Stimulated activated CD4-positive, alpha-beta T cell treated with anti-CD3 and anti-CD28 coated beads, Interleukin-2, amount 100 ng/mL, for 24 hours (primary cell): ENCODE data around the gene CCDC81.

ENCODE experiments used
- DNase-seq, 2 donors: peaks; one replicate each; pipeline ENCODE4 v3.0.0-alpha.2; 2020

The CCDC81 gene

GRCh38 chr11:86442827-86443226 is 68.1 kb downstream of the CCDC81 start:
- no peak for DNase-seq

- no peak for DNase-seq
Observed at GRCh38 chr11:86443415-86443814, 68.7 kb downstream of the CCDC81 start.

- DNase-seq, result no peak
Observed at GRCh38 chr11:86444981-86445380, 70.3 kb downstream of the CCDC81 start.

- DNase-seq, result no peak
Observed at GRCh38 chr11:86446163-86446923, 71.7 kb downstream of the CCDC81 start.

- DNase-seq, result no peak
Observed at GRCh38 chr11:86446924-86447285, 72.2 kb downstream of the CCDC81 start.

- peak in 1 of 2 donors; percentile 26 for DNase-seq
Observed at GRCh38 chr11:86447763-86448480, 73.2 kb downstream of the CCDC81 start.

GRCh38 chr11:86449993-86450629 is 75.4 kb downstream of the CCDC81 start:
- no peak for DNase-seq

- DNase-seq, result no peak
Observed at GRCh38 chr11:86453290-86454030, 78.8 kb downstream of the CCDC81 start.

GRCh38 chr11:86456075-86456939 is 81.6 kb downstream of the CCDC81 start:
- DNase-seq, result peak; percentile 88 to 89

- DNase-seq, result no peak
Observed at GRCh38 chr11:86458294-86459001, 83.8 kb downstream of the CCDC81 start.

GRCh38 chr11:86459002-86459385 is 84.3 kb downstream of the CCDC81 start:
- no peak for DNase-seq

- DNase-seq, result no peak
Observed at GRCh38 chr11:86459682-86460460, 85.2 kb downstream of the CCDC81 start.

- no peak for DNase-seq
Observed at GRCh38 chr11:86460461-86461385, 86.0 kb downstream of the CCDC81 start.

- DNase-seq, result no peak
Observed at GRCh38 chr11:86461892-86462291, 87.2 kb downstream of the CCDC81 start.

- DNase-seq, result no peak
Observed at GRCh38 chr11:86463120-86463519, 88.4 kb downstream of the CCDC81 start.

GRCh38 chr11:86463955-86464354 is 89.3 kb downstream of the CCDC81 start:
- DNase-seq, result no peak

GRCh38 chr11:86464509-86465221 is 90.0 kb downstream of the CCDC81 start:
- no peak for DNase-seq

GRCh38 chr11:86468169-86468568 is 93.5 kb downstream of the CCDC81 start:
- DNase-seq, result no peak
